ENCODE measurements around the gene TUBB3.

The TUBB3 gene

DNA sequence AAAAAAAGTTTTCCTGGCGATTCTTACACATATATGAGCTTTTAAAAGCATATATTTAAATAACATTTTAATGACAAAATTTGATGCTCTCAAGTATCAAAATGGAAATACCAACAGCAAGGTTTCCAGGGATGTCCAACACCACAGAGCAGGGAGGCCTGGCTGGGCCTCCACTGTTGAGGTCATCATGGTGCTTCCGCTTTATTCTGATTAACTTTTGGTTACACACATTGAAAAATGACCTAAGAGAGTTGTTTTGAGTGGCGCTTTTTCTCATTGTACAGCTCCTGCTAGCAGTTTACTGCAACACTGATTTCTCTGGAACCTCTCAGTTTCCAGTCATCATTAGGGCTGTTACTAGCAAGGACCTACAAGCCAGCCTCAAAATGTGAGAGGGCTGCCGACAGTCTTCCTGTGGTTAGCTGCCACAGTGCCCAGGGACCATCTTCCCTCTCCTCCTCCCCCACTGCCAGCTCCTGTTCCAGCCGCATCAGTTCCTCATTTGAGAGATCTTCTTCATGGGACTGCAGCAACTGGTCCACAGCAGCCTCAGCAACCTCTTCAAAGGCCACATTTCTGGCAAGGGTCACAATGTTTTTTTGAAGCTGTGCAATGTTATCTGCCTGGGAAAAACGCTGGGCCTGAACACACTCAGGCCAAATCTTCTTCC lies 46.7 kb downstream of the TUBB3 start:
- DNase-seq = no peak

DNA sequence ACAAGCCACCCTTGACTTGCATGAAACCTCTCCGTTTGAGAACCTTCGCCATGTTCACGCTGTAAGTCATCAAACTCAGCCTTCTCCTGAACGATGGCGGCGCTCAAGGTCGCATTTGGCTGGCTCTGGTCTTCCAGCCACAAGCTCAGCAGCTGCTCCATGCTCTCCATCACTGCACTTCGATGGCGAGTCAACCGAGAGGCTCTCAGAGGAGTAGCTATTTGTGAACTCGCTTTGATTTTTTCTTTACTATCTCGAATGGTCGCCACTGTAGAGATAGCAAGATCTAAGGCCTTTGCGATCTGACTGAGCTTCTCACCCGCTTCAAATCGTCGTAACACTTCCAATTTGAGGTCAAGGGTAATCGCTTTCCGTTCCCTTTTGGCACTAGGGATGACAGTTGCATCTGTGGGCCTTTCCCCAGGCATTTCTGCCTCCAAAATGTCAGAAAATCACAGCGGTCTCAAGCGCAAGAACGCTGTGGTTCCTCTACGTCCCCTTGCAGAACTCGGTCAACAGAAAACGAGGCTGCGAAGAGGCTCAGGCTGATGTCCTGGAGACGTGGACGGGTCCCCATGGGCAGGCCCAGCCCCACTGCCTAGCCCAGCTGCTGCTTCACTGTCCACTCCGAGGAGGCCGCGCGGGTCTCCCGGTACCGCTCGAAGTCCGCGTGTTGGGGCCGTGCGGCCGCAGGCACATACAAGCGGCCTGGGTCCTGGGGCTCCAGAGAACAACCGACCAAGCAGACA lies 48.5 kb downstream of the TUBB3 start:
- DNase-seq = no peak

DNA sequence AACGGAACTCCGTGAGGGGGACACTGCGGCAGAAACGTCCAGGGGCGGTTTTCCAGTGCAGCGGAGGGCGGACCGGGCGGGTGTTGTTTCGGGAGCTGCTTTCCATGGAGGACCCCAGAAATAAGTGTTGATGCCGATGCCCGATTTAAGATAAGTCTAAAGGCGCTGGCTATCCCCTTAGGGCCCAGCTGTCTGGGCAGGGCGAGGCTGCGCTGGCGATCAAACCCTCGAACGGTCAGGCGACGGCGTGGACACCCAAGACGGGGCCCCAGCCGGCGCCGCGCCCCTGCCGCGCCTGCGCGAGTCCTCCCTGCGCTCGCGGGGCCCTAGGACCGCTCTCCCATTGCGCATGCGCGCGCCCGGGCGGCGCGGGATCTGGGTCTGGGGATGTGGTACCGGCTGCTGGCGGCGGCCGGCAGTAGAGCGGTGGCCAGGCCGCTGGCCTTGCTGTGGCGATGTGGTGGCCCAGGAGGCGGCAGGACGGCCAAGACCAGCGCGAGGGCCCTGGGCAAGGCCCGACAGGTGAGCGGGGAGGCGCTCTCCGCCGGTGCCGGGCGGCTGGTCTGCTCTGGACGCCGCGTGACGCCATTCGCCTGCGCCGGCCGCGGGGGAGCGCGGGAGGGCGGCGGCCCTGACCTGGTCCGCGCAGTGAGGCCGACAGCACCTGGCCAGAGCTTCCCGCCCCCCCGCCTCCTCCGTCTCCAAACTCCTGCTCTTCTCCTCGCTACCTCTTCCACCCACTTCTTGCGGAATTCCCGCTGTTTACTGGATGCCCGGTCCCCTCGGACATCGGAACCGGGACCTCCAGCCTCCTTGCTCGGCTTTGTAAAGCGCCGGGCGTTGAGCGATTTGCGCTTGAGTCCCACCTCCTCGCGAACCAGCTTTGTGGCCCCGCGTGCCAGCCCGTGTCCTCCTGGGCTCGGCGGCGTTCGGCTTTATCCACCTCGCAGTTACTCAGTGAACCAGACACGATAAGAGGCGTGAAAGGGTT lies 49.4 kb downstream of the TUBB3 start:
- peak; percentile 91 for DNase-seq

DNA sequence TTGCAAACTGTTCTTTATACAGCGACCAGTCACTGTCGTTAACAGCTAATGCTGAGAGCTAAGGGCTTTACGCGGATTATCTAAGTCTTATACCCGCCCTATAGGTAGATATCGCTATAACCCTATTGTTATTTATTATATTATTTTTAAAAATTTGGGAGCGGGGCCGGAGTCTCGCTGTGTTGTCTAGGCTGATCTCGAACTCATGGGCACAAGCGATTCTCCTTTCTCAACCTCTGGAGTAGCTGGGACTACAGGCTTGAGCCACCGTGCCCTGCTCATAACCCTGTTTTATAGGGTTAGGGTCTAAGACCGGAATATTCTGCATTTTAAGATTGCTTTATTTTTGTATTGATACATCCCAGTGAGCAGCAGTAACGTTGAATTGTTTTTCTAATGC lies 50.1 kb downstream of the TUBB3 start:
- DNase-seq = no peak

DNA sequence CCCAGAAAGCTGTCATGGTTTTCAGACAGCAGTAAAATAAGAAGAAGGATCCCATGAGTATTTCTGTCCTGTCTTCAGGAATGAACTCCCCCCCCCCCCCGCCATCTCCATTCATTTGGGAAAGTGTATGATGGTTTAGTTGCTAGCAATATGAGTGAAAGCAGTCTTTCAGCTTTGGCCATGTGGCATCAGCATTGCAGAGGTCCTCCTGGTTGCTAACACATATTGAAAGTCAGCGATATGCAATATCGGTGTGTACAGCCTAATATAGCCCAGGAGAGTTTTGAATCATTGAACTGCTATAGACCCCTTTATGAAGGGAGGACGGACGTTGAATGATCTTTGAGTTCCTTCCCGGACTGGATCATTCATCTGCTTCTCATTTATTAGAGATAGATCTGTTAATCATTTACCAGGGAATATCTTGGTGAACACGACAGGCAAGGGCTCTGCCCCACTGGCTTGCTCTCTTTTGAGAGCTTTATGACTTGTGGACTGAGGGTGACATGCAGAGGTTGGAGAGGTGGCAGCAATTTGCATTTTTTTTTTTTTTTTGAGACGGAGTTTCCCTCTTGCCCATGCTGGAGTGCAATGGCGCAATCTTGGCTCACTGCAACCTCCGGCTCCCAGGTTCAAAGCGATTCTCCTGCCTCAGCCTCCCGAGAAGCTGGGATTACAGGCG lies 50.7 kb downstream of the TUBB3 start:
- no peak for DNase-seq

DNA sequence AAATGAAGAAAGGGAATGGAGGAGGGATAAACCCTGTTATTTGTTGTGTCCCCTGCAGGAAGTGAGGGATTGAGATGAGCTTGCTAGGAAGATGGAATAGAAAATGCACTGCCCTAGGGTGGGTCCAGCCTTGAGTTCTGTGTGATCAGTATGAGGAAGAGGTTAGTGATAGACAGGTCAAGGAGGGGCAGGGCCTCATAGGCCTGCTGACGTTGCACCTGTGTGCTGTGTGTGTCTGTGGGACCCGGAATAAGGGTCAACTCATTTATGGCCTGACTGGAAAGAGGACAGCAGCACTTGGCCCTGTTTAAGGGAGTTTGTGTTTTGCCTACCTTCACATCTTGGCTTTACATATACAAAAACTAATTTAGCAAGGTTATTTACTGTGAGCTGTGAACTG lies 51.7 kb downstream of the TUBB3 start:
- no peak for DNase-seq

DNA sequence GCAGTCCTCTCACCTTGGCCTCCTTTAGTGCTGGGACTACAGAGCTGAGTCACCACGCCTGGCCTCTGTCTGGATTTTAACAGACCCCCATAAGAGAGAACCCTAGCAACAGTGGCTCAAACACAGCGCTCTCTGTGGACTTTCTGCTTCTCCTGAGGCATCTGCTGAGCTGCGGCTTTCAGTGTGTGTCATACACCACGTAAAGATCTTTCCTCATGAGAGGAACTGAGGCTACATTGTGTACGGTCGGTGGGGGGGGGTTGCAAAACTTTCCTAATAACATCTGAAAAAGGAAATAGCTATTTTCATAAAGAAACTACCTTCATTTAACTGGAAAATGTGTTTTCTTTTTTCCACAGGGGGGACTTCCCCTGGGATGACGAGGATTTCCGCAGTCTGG lies 58.3 kb downstream of the TUBB3 start:
- no peak for DNase-seq

DNA sequence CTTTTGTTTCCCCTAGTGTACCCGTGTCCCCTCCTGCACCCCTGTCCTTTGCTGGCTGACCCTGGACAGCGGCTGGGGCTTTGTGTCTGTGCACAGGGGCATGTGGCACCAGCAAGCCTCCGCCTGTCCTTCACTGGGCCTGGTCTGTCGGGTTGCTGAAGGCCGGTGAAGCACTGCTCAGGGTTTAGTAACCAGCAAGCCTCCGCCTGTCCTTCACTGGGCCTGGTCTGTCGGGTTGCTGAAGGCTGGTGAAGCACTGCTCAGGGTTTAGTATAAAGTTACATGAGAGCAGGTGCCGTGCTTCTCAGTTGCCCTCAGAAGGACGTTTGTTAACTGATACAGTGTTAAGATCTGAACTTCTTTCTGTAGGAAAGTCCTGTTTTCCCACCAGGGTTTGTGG lies 59.2 kb downstream of the TUBB3 start:
- no peak for DNase-seq

DNA sequence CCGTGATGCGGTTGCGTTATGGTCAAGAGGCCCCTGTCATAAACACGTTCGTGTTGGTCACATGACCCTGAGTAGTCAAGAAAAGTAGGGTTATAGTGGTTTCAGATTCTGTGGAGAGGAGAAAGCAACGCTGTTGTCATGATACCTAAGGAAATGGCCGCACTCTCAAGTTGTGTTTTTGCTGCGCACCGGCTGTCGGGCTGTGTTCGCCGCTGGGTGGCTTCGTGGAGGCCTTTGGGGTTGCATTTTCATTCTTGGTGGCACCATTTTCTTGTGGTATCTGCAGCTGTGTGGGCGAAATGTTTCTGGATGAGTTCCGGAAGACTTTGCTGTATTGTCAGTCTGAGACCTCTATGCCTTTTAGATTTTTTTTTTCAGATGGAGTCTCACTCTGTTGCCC lies 60.4 kb downstream of the TUBB3 start:
- no peak for DNase-seq

DNA sequence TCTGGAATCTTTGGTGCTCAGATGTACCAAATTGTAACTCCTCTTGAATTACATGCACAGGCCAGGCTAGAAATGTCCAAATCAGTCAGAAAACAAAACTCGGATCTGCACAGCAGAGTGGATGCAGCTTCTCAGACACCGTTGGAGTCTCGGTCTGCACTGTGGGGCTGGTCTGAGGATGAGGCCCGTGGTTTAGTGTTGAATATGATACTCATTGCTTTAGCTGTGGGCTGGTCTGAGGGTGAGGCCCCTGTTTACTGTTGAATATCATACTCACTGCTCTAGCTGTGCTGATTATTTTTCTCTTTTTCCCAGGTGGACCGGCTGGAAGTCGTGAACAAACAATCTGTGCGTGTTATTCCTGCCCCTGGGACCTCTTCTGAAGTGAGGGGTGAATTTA lies 61.1 kb downstream of the TUBB3 start:
- DNase-seq = no peak

DNA sequence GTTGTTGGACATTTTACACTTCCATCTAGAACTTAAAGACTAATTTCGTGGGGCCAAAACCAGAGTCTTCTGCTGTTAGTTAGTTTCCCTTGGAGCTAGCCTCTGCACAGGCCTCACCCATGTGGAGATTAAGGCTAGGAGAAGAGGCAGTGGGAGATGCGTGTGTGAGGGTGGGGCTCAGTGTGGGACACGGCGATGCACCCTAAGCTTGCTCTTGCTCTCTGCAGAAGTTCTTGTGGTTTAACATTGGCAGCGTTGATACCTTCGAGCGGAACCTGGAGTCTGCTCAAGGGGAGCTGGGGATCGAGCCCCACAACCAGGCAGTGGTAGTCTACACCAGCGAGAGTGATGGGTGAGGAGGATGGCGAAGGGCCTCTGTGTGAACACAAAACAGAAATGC lies 62.1 kb downstream of the TUBB3 start:
- no peak for DNase-seq

Data from fibroblast of upper back skin (primary cell).